Right ventricle myocardium superior (tissue), 1 donor: ENCODE data around the gene B3GALNT1. TPM values are rescaled to one million over a fixed set of nuclear protein-coding genes. Genes with fewer than 3 reads are reported as not detected.

Experiments
- ATAC-seq: fragments of 200-7000 bp; cut with Tn5 transposase; one replicate; pipeline ENCODE4 v1.9.1; 2020; ENCODE audit warnings: mild to moderate bottlenecking; ENCODE audit not compliant: poor library complexity
- DNase-seq: peaks from one replicate; pipeline ENCODE4 v3.0.0-alpha.2; 2020
- intact Hi-C: fragments of 100-400 bp; cut with DNase I; formaldehyde crosslinking; loops from one replicate; pipeline ENCODE4 v1.11.2; 2022
- long read RNA-seq: library from polyadenylated mRNA; unstranded; transcript quantifications from one replicate; pipeline ENCODE4 v2.0.0, GENCODE V29; 2021
- total RNA-seq: library from RNA; stranded (reverse); fragmentation: NEBNext Ultra II Directional; extraction: Animal tissue kit (Norgen Biotek cat#: 25700); gene quantifications from one replicate; pipeline ENCODE4 v1.2.1, GENCODE V29; 2021
- donor health status: DM: no; HTN: yes; CAD: no; lungs with severe emphysema.

B3GALNT1 gene
- 53.8 TPM for total RNA-seq
- long read RNA-seq, transcript B3GALNT1-214 (6 exons, 714 nt) = minor isoform, 11 of 158 reads
- long read RNA-seq, transcript B3GALNT1-212 (5 exons, 1,660 nt) = minor isoform, 45 of 158 reads
- long read RNA-seq, transcript B3GALNT1-201 (5 exons, 3,313 nt) = major isoform, 61 of 158 reads
- long read RNA-seq, partial matches to known transcripts = 5 of 158 reads
- long read RNA-seq, other reads (novel, unspliced or antisense) = 29 of 158 reads

GRCh38 chr3:161104561-161105551 lies at the start of gene B3GALNT1:
Gene B3GALNT1 (minus strand): TSS chr3:161105349. CDS start chr3:161086754, 18,595 bp downstream.
- peak; percentile 80 for DNase-seq
- intact Hi-C loops = no loop called here
- peak; percentile 77 for ATAC-seq

GRCh38 chr3:161153480-161153879 lies 48.3 kb upstream of the B3GALNT1 start:
- intact Hi-C loops = no loop called here
- ATAC-seq (no peak), DNase-seq (no peak)

GRCh38 chr3:161150001-161150525 lies 44.9 kb upstream of the B3GALNT1 start:
- intact Hi-C loops = no loop called here
- no peak for DNase-seq
- ATAC-seq = no peak

- intact Hi-C loops = no loop called here
- no peak for DNase-seq
- no peak for ATAC-seq
Measured at GRCh38 chr3:161149529-161149928, 44.4 kb upstream of the B3GALNT1 start.

- intact Hi-C loops = no loop called here
- DNase-seq (no peak), ATAC-seq (no peak)
Measured at GRCh38 chr3:161148832-161149475, 43.8 kb upstream of the B3GALNT1 start.

GRCh38 chr3:161142486-161142885 lies 37.3 kb upstream of the B3GALNT1 start:
- ATAC-seq (peak; percentile 38), DNase-seq (no peak)
- intact Hi-C loops = no loop called here

- intact Hi-C loops = no loop called here
- no peak for ATAC-seq
Measured at GRCh38 chr3:161139686-161140085, 34.5 kb upstream of the B3GALNT1 start.

GRCh38 chr3:161137260-161137659 lies 32.1 kb upstream of the B3GALNT1 start:
- ATAC-seq (no peak), DNase-seq (no peak)
- intact Hi-C loops = no loop called here

More at GRCh38 chr3:161139686-161140085, 34.5 kb upstream of the B3GALNT1 start:
- DNase-seq = no peak

GRCh38 chr3:161132391-161132790 lies 27.2 kb upstream of the B3GALNT1 start:
- DNase-seq (no peak), ATAC-seq (no peak)
- intact Hi-C loops = no loop called here

GRCh38 chr3:161126495-161126894 lies 21.3 kb upstream of the B3GALNT1 start:
- ATAC-seq = no peak
- intact Hi-C loops = no loop called here
- DNase-seq = no peak

- intact Hi-C loops = no loop called here
- ATAC-seq (no peak), DNase-seq (no peak)
Measured at GRCh38 chr3:161117646-161118045, 12.5 kb upstream of the B3GALNT1 start.

- intact Hi-C loops = no loop called here
- no peak for DNase-seq
- ATAC-seq = no peak
Measured at GRCh38 chr3:161108840-161109239, 3.7 kb upstream of the B3GALNT1 start.

- no peak for DNase-seq
- intact Hi-C loops = no loop called here
Measured at GRCh38 chr3:161107311-161107710, 2.2 kb upstream of the B3GALNT1 start.

GRCh38 chr3:161103776-161104385 lies 1.3 kb downstream of the B3GALNT1 start:
- ATAC-seq (no peak), DNase-seq (peak; percentile 46)
- intact Hi-C loops = no loop called here

More at GRCh38 chr3:161107311-161107710, 2.2 kb upstream of the B3GALNT1 start:
- ATAC-seq = no peak

- intact Hi-C loops = no loop called here
- ATAC-seq = peak; percentile 58
- DNase-seq = no peak
Measured at GRCh38 chr3:161101609-161102008, 3.5 kb downstream of the B3GALNT1 start.

GRCh38 chr3:161100994-161101393 lies 4.2 kb downstream of the B3GALNT1 start:
- DNase-seq = no peak
- ATAC-seq = peak; percentile 48
- intact Hi-C loops = no loop called here

GRCh38 chr3:161096771-161097367 lies 8.3 kb downstream of the B3GALNT1 start:
- DNase-seq (no peak), ATAC-seq (peak; percentile 34)
- intact Hi-C loops = no loop called here

GRCh38 chr3:161093895-161094294 lies 11.3 kb downstream of the B3GALNT1 start:
- no peak for DNase-seq
- intact Hi-C loops = no loop called here
- no peak for ATAC-seq
